Measurements from ENCODE around the gene DAPK1.

The DAPK1 gene

GRCh38 chr9:87510252-87510683 lies 12.6 kb downstream of the DAPK1 start:
- TF ChIP-seq ZBTB7A (IDR thresholded peaks at IDR 0.05; ENCODE audit: low read depth) (no peak), CEBPB (IDR thresholded peaks at IDR 0.05) (no peak), TAF1 (IDR thresholded peaks at IDR 0.05; ENCODE audit: low read depth) (no peak), TCF12 (IDR thresholded peaks at IDR 0.05; ENCODE audit: low read depth) (no peak), YY1 (IDR thresholded peaks at IDR 0.05; ENCODE audit: low read depth) (no peak), NFIC (IDR thresholded peaks at IDR 0.05) (no peak), MAX (IDR thresholded peaks at IDR 0.05) (no peak), FOXM1 (IDR thresholded peaks at IDR 0.05; ENCODE audit: borderline replicate concordance, low read depth) (no peak)

GRCh38 chr9:87512311-87512710 lies 14.6 kb downstream of the DAPK1 start:
- TF ChIP-seq USF1 (IDR thresholded peaks at IDR 0.05): no peak
- TF ChIP-seq EGR1 (IDR thresholded peaks at IDR 0.05): no peak
- no peak for TF ChIP-seq TCF12 (IDR thresholded peaks at IDR 0.05; ENCODE audit: low read depth)
- no peak for TF ChIP-seq TEAD4 (IDR thresholded peaks at IDR 0.05)
- TF ChIP-seq CREB1 (IDR thresholded peaks at IDR 0.05; ENCODE audit: low read depth): no peak
- no peak for TF ChIP-seq YY1 (IDR thresholded peaks at IDR 0.05; ENCODE audit: low read depth)
- no peak for TF ChIP-seq CEBPB (IDR thresholded peaks at IDR 0.05)
- TF ChIP-seq RAD21 (IDR thresholded peaks at IDR 0.05; ENCODE audit: low read depth): no peak
- no peak for TF ChIP-seq TAF1 (IDR thresholded peaks at IDR 0.05; ENCODE audit: low read depth)

- TF ChIP-seq MAX (IDR thresholded peaks at IDR 0.05): no peak
- no peak for TF ChIP-seq TCF12 (IDR thresholded peaks at IDR 0.05; ENCODE audit: low read depth)
- TF ChIP-seq NFIC (IDR thresholded peaks at IDR 0.05): no peak
These were observed 15.5 kb downstream of the DAPK1 start for GRCh38 chr9:87513161-87513560.

GRCh38 chr9:87513880-87514535 lies 16.3 kb downstream of the DAPK1 start:
- TF ChIP-seq NFIC (IDR thresholded peaks at IDR 0.05) (no peak), CREB1 (IDR thresholded peaks at IDR 0.05; ENCODE audit: low read depth) (no peak), MAX (IDR thresholded peaks at IDR 0.05) (no peak), TAF1 (IDR thresholded peaks at IDR 0.05; ENCODE audit: low read depth) (no peak), TCF12 (IDR thresholded peaks at IDR 0.05; ENCODE audit: low read depth) (no peak), YY1 (IDR thresholded peaks at IDR 0.05; ENCODE audit: low read depth) (no peak), RAD21 (IDR thresholded peaks at IDR 0.05; ENCODE audit: low read depth) (no peak), EP300 (IDR thresholded peaks at IDR 0.05; ENCODE audit: borderline replicate concordance) (no peak), USF1 (IDR thresholded peaks at IDR 0.05) (no peak), FOXM1 (IDR thresholded peaks at IDR 0.05; ENCODE audit: borderline replicate concordance, low read depth) (no peak), REST (IDR thresholded peaks at IDR 0.05; ENCODE audit: low read depth) (no peak)

GRCh38 chr9:87515006-87515405 lies 17.3 kb downstream of the DAPK1 start:
- TF ChIP-seq USF1 (IDR thresholded peaks at IDR 0.05) (no peak), TCF12 (IDR thresholded peaks at IDR 0.05; ENCODE audit: low read depth) (no peak), CEBPB (IDR thresholded peaks at IDR 0.05) (no peak), MAX (IDR thresholded peaks at IDR 0.05) (no peak), EP300 (IDR thresholded peaks at IDR 0.05; ENCODE audit: borderline replicate concordance) (no peak), TEAD4 (IDR thresholded peaks at IDR 0.05) (no peak), ZBTB7A (IDR thresholded peaks at IDR 0.05; ENCODE audit: low read depth) (no peak), REST (IDR thresholded peaks at IDR 0.05; ENCODE audit: low read depth) (no peak), YY1 (IDR thresholded peaks at IDR 0.05; ENCODE audit: low read depth) (no peak), RAD21 (IDR thresholded peaks at IDR 0.05; ENCODE audit: low read depth) (no peak), NFIC (IDR thresholded peaks at IDR 0.05) (no peak), CREB1 (IDR thresholded peaks at IDR 0.05; ENCODE audit: low read depth) (no peak), TAF1 (IDR thresholded peaks at IDR 0.05; ENCODE audit: low read depth) (no peak), FOXM1 (IDR thresholded peaks at IDR 0.05; ENCODE audit: borderline replicate concordance, low read depth) (no peak)

Measured in Ishikawa (cell line).